A549 (cell line): ENCODE measurements around the gene PPP6R3. TPM values are rescaled to one million over a fixed set of nuclear protein-coding genes. Genes with fewer than 3 reads are reported as not detected.
A peak's percentile ranks its signal among the peaks of the same experiment; 100 is the strongest.

Experiments used
- ATAC-seq, 2 experiments: fragments of 200-7000 bp in 1 of 2; fragments of >200 bp in 1 of 2; cut with Nextera tagmentation in 1 of 2; cut with Tn5 transposase in 1 of 2; 3 replicates each; pipeline versions ENCODE4 v1.8.0 to v1.9.1; 2018 to 2020; ENCODE audit warnings: mild to moderate bottlenecking in 1 of 2, moderate library complexity in 1 of 2
- CTCF ChIA-PET: fragments of 300-600 bp; sonication (Branson Sonifier 250); formaldehyde crosslinking; extraction: SDS; loops from one replicate; lab custom pipeline; 2021; ENCODE audit warnings: antibody characterized with exemption, inconsistent platforms; lab: Yijun Ruan, JAX
- POLR2A ChIA-PET: fragments of 350-600 bp; formaldehyde crosslinking; extraction: SDS; loops from one replicate; lab custom pipeline; 2021; ENCODE audit warnings: antibody characterized with exemption, inconsistent platforms; lab: Yijun Ruan, JAX
- DNase-seq, 2 experiments: peaks; one replicate each; pipeline versions ENCODE4 v3.0.0 to v3.0.0-alpha.2; 2011 to 2016; ENCODE audit warnings: low read depth in 1 of 2, low spot score in 1 of 2
- FAIRE-seq: peaks from 2 replicates; lab custom pipeline; 2011; peaks lifted over from hg19 to GRCh38; lab: Jason Lieb, UNC
- H3K27ac ChIP-seq, 2 experiments: fragments of >200 bp; sonication (Bioruptor Twin); formaldehyde crosslinking; 3 replicates each; pipeline ENCODE4 v1.5.1; 2016 to 2017
- H3K4me1 ChIP-seq: fragments of >200 bp; sonication (Bioruptor Twin); formaldehyde crosslinking; 3 replicates; pipeline ENCODE4 v1.6.1; 2016
- H3K4me2 ChIP-seq: fragments of >200 bp; sonication (Bioruptor Twin); formaldehyde crosslinking; 3 replicates; pipeline ENCODE4 v1.6.1; 2016
- H3K4me3 ChIP-seq: fragments of >200 bp; sonication (Bioruptor Twin); formaldehyde crosslinking; 3 replicates; pipeline ENCODE4 v1.5.1; 2016
- H3K9me3 ChIP-seq: fragments of >200 bp; sonication (Bioruptor Twin); formaldehyde crosslinking; 3 replicates; pipeline ENCODE4 v1.6.1; 2016
- BHLHE40 ChIP-seq: IDR thresholded peaks from 2 replicates; pipeline ENCODE4 v1.6.1; 2012; ENCODE audit warnings: low read depth, low read length, inconsistent platforms
- CEBPB ChIP-seq, 2 experiments: fragments of >200 bp in 1 of 2; sonication (Bioruptor Twin) in 1 of 2; formaldehyde crosslinking in 1 of 2; IDR thresholded peaks; 2 replicates each; pipeline ENCODE4 v1.6.1; 2012 to 2016
- CHD4 ChIP-seq: fragments of 200-600 bp; sonication (generic); IDR thresholded peaks from 2 replicates; pipeline ENCODE4 v1.6.1; 2016; ENCODE audit warnings: antibody characterized with exemption, mild to moderate bottlenecking, borderline replicate concordance
- CTCF ChIP-seq: fragments of >200 bp; sonication (Bioruptor Twin); formaldehyde crosslinking; IDR thresholded peaks from 3 replicates; pipeline ENCODE4 v1.5.1; 2016
- EHMT2 ChIP-seq: fragments of 200-600 bp; sonication (generic); IDR thresholded peaks from 2 replicates; pipeline ENCODE4 v1.6.1; 2016; ENCODE audit warnings: antibody characterized with exemption, low read depth, mild to moderate bottlenecking, moderate library complexity
- FOSL2 ChIP-seq, 2 experiments: fragments of 450-650 bp in 1 of 2; fragments of >200 bp in 1 of 2; sonication (Bioruptor Twin) in 1 of 2; formaldehyde crosslinking; IDR thresholded peaks; 2 replicates each; pipeline versions ENCODE4 v1.5.0 to v1.6.1; 2016 to 2020; ENCODE audit warnings: mild to moderate bottlenecking in 1 of 2, moderate library complexity in 1 of 2
- HDAC2 ChIP-seq: fragments of 200-600 bp; sonication (generic); IDR thresholded peaks from 2 replicates; pipeline ENCODE4 v1.6.1; 2016
- KDM1A ChIP-seq: fragments of 200-600 bp; sonication (generic); IDR thresholded peaks from 2 replicates; pipeline ENCODE4 v1.6.1; 2016; ENCODE audit warnings: low read depth, mild to moderate bottlenecking
- MYC ChIP-seq: IDR thresholded peaks from 2 replicates; pipeline ENCODE4 v1.6.1; 2012; ENCODE audit warnings: mild to moderate bottlenecking, inconsistent platforms, low read length, improper control_type of control experiment, borderline replicate concordance
- NPAS2 ChIP-seq: fragments of 250-450 bp; sonication (Bioruptor Pico); IDR thresholded peaks from 2 replicates; pipeline ENCODE4 v1.8.0; 2022; ENCODE audit warnings: mild to moderate bottlenecking, moderate library complexity, borderline replicate concordance
- NR3C1 ChIP-seq: fragments of >200 bp; sonication (Bioruptor Twin); formaldehyde crosslinking; IDR thresholded peaks from 3 replicates; pipeline ENCODE4 v1.6.1; 2017
- PHF8 ChIP-seq: fragments of 200-600 bp; sonication (generic); IDR thresholded peaks from 2 replicates; pipeline ENCODE4 v1.6.1; 2016; ENCODE audit warnings: low read depth, mild to moderate bottlenecking, antibody characterized with exemption, moderate library complexity, borderline replicate concordance
- RCOR1 ChIP-seq: fragments of 150-350 bp; IDR thresholded peaks from 2 replicates; pipeline ENCODE4 v1.6.1; 2014; ENCODE audit warnings: antibody characterized with exemption, low read length, low read depth
- WGBS: methylation state at CpG from one replicate; pipeline ENCODE4 v1.1.6; 2017; ENCODE audit errors: missing lambda C conversion rate; 5-methylcytosine and 5-hydroxymethylcytosine counted together
- polyA plus RNA-seq, 4 experiments: library from polyadenylated mRNA; depleted of rRNA in 3 of 4; stranded (reverse); fragments of >200 nt; fragmentation: RNase III in 1 of 4; extraction: RNeasy Plus Mini Kit Qiagen cat#74134 plus additional on column Dnase treatment in 1 of 4; gene quantifications; 2 replicates in 3 of 4; 3 replicates in 1 of 4; pipeline ENCODE4 v1.2.3, GENCODE V29; 2011 to 2017
- TF ChIP-seq, protein P1 (sequence below): fragments of 200-600 bp; sonication (generic); IDR thresholded peaks from 2 replicates; pipeline ENCODE4 v1.6.1; 2016; ENCODE audit warnings: antibody characterized with exemption, mild to moderate bottlenecking, moderate library complexity
- TF ChIP-seq, protein P2 (sequence below): fragments of 250-450 bp; sonication (Bioruptor Pico); IDR thresholded peaks from 2 replicates; pipeline ENCODE4 v1.5.0; 2020; ENCODE audit warnings: low read depth, mild to moderate bottlenecking, moderate library complexity
- TF ChIP-seq, protein P3 (sequence below): fragments of >200 bp; sonication (Bioruptor Twin); formaldehyde crosslinking; IDR thresholded peaks from 2 replicates; pipeline ENCODE4 v1.6.1; 2016
- TF ChIP-seq, protein P4 (sequence below): fragments of 450-650 bp; IDR thresholded peaks from 2 replicates; pipeline ENCODE4 v1.6.1; 2014; ENCODE audit warnings: antibody characterized with exemption

The PPP6R3 gene
- polyA plus RNA-seq, 2 of the 4 experiments (the other 2 are of a cell fraction) = 69.7 to 114 TPM

GRCh38 chr11:68501813-68502212 is 41.3 kb downstream of the PPP6R3 start:
- H3K27ac ChIP-seq = no peak overlapping the region
- no peak overlapping the region for H3K4me3 ChIP-seq
- FAIRE-seq (no peak), ATAC-seq (no peak), DNase-seq (no peak)
- CTCF ChIA-PET = no interaction called here
- 92% methylated on average over 6 of the region's 6 CpGs for WGBS
- no peak for TF ChIP-seq NR3C1
- TF ChIP-seq RCOR1 = no peak
- TF ChIP-seq, protein P1, sequence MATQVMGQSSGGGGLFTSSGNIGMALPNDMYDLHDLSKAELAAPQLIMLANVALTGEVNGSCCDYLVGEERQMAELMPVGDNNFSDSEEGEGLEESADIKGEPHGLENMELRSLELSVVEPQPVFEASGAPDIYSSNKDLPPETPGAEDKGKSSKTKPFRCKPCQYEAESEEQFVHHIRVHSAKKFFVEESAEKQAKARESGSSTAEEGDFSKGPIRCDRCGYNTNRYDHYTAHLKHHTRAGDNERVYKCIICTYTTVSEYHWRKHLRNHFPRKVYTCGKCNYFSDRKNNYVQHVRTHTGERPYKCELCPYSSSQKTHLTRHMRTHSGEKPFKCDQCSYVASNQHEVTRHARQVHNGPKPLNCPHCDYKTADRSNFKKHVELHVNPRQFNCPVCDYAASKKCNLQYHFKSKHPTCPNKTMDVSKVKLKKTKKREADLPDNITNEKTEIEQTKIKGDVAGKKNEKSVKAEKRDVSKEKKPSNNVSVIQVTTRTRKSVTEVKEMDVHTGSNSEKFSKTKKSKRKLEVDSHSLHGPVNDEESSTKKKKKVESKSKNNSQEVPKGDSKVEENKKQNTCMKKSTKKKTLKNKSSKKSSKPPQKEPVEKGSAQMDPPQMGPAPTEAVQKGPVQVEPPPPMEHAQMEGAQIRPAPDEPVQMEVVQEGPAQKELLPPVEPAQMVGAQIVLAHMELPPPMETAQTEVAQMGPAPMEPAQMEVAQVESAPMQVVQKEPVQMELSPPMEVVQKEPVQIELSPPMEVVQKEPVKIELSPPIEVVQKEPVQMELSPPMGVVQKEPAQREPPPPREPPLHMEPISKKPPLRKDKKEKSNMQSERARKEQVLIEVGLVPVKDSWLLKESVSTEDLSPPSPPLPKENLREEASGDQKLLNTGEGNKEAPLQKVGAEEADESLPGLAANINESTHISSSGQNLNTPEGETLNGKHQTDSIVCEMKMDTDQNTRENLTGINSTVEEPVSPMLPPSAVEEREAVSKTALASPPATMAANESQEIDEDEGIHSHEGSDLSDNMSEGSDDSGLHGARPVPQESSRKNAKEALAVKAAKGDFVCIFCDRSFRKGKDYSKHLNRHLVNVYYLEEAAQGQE = no peak
- TF ChIP-seq, protein P2, sequence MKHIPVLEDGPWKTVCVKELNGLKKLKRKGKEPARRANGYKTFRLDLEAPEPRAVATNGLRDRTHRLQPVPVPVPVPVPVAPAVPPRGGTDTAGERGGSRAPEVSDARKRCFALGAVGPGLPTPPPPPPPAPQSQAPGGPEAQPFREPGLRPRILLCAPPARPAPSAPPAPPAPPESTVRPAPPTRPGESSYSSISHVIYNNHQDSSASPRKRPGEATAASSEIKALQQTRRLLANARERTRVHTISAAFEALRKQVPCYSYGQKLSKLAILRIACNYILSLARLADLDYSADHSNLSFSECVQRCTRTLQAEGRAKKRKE (CRISPR knock-in tag) = no peak
- no peak for TF ChIP-seq CHD4
- TF ChIP-seq BHLHE40 = no peak
- no peak for TF ChIP-seq KDM1A
- TF ChIP-seq CEBPB (IDR thresholded peaks at IDR 0.05) = no peak
- peaks cover 29% of the 10 kb centered on the region for H3K4me1 ChIP-seq
- H3K4me2 ChIP-seq = no peak overlapping the region
- H3K9me3 ChIP-seq = no peaks in the 10 kb centered on the region
- POLR2A ChIA-PET = no interaction called here

DNA sequence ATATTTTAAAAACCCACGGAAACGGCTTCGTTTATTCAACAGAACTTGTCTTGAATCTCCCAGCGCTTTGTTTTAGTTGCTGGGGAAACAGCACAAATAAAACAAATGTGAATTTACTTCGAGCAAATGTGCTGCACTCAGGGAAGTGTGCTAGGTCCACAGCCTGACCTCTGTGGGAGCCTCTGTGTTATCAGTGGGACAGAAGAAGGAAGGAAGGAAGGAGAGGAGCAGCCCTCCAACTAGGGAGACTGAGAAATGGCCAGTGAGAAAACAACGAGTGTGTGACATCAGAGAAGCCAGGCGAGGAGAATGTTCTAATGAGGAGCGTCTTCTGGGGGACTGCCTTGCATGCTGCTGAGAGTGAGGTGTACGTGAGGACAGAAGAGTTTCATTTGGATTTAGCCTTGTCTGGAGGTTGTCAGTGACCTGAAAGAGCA is 42.7 kb downstream of the PPP6R3 start:
- Histone ChIP-seq H3K27ac (no peak overlapping the region), H3K4me2 (no peak overlapping the region), H3K4me3 (no peak overlapping the region), H3K4me1 (peaks cover 22% of the 10 kb centered on the region), H3K9me3 (no peaks in the 10 kb centered on the region)
- ChIA-PET POLR2A (interaction anchor here (1.2 kb wide), 1 partner anchor 43 kb away, joined by 4 read pairs; the partner anchor contains the start of gene PPP6R3), CTCF (no interaction called here)
- ATAC-seq = peak in 1 of 2 experiments; percentile 30; a peak in 2 of 6 replicates
- no peak for FAIRE-seq
- DNase-seq = peak in 1 of 2 experiments; percentile 14
- no peak for TF ChIP-seq EHMT2
- TF ChIP-seq, protein P3, sequence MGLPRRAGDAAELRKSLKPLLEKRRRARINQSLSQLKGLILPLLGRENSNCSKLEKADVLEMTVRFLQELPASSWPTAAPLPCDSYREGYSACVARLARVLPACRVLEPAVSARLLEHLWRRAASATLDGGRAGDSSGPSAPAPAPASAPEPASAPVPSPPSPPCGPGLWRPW = no peak
- TF ChIP-seq CTCF = no peak
- no peak for TF ChIP-seq NPAS2 (CRISPR knock-in tag)
- TF ChIP-seq CHD4 = no peak
- TF ChIP-seq FOSL2 (IDR thresholded peaks at IDR 0.05) = no peak
- no peak for TF ChIP-seq FOSL2 (CRISPR knock-in tag; IDR thresholded peaks at IDR 0.05)
- TF ChIP-seq MYC = no peak
- TF ChIP-seq PHF8 = no peak
- no peak for TF ChIP-seq HDAC2
- TF ChIP-seq, protein P4, sequence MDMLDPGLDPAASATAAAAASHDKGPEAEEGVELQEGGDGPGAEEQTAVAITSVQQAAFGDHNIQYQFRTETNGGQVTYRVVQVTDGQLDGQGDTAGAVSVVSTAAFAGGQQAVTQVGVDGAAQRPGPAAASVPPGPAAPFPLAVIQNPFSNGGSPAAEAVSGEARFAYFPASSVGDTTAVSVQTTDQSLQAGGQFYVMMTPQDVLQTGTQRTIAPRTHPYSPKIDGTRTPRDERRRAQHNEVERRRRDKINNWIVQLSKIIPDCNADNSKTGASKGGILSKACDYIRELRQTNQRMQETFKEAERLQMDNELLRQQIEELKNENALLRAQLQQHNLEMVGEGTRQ = no peak
- no peak for TF ChIP-seq RCOR1
- 78% methylated on average over 9 of the region's 9 CpGs for WGBS
